Ovary (tissue), 9 donors: ENCODE results near the gene FBXO8. TPM values are rescaled to one million over a fixed set of nuclear protein-coding genes. Genes with fewer than 3 reads are reported as not detected.

ENCODE experiments used
- DNase-seq, 5 donors: peaks; one replicate each; pipeline ENCODE4 v3.0.0-alpha.2; 2019 to 2020
- H3K27ac ChIP-seq, 2 donors: fragments of 200-600 bp; one replicate each; pipeline versions ENCODE4 v1.5.1 to v1.8.0; 2019 to 2022
- H3K27me3 ChIP-seq: fragments of 200-600 bp; one replicate; pipeline ENCODE4 v1.8.0; 2022
- H3K36me3 ChIP-seq: fragments of 200-600 bp; sonication (generic); one replicate; pipeline ENCODE4 v1.5.1; 2019
- H3K4me1 ChIP-seq: one replicate; pipeline ENCODE4 v1.8.1; 2013; ENCODE audit warnings: mild to moderate bottlenecking, moderate library complexity; ENCODE audit not compliant: insufficient read depth
- H3K4me3 ChIP-seq: fragments of 200-600 bp; sonication (generic); one replicate; pipeline ENCODE4 v1.5.1; 2017
- H3K9me3 ChIP-seq, 2 donors: fragments of 200-600 bp in 1 of 2; sonication (generic) in 1 of 2; one replicate each; pipeline versions ENCODE4 v1.5.1 to v1.8.1; 2013 to 2019; ENCODE audit warnings: mild to moderate bottlenecking in 1 of 2, moderate library complexity in 1 of 2
- EP300 ChIP-seq: sonication (generic); formaldehyde crosslinking; IDR thresholded peaks from one replicate; pipeline ENCODE4 v1.6.1; 2017; ENCODE audit warnings: antibody characterized with exemption
- POLR2A ChIP-seq: fragments of 450-650 bp; IDR thresholded peaks from one replicate; pipeline ENCODE4 v1.6.1; 2017; ENCODE audit warnings: antibody characterized with exemption, mild to moderate bottlenecking, moderate library complexity
- WGBS, 3 donors: extraction: QIAGEN DNeasy Blood & Tissue Kit in 1 of 3; methylation state at CpG; one replicate each; pipeline versions ENCODE4 v1.1.5 to v1.1.7; 2013 to 2017; 5-methylcytosine and 5-hydroxymethylcytosine counted together
- intact Hi-C, 4 donors: fragments of 100-400 bp; cut with DNase I; formaldehyde crosslinking; loops; one replicate each; pipeline versions ENCODE4 v1.11.0 to v1.15.1; 2022 to 2023
- polyA plus RNA-seq, 2 donors: library from polyadenylated mRNA; stranded (reverse); fragments of 200-250 nt in 1 of 2; fragments of 350-450 nt in 1 of 2; fragmentation: Illumina TruSeq in 1 of 2; extraction: RNeasy Lipid Tissue Mini Kit (QIAGEN cat#74804) in 1 of 2; gene quantifications; one replicate each; pipeline ENCODE4 v1.2.3, GENCODE V29; 2013 to 2014
- total RNA-seq, 7 donors: library from RNA; depleted of rRNA in 2 of 7; stranded (reverse); fragments of >200 nt in 2 of 7; fragmentation: NEBNext Ultra II Directional in 3 of 7; extraction: Animal tissue kit (Norgen Biotek cat#: 25700) in 3 of 7; gene quantifications; one replicate each; pipeline versions ENCODE4 v1.1.0 to v1.2.4, GENCODE V29; 2016 to 2023
- TF ChIP-seq, protein P1 (sequence below), 3 donors: fragments of 450-650 bp in 2 of 3; fragments of 200-600 bp in 1 of 3; IDR thresholded peaks; one replicate each; pipeline versions ENCODE4 v1.5.1 to v1.8.0; 2016 to 2022; ENCODE audit warnings: antibody characterized with exemption in 3 of 3, mild to moderate bottlenecking in 1 of 3
- donor health status: DM: no; HTN: no; CAD: no; lungs with moderate emphysema.
- donor health status: DM: no; HTN: no; CAD: no.
- donor health status: Bipolar disorder and iron deficiency.
- donor health status: DM: yes; HTN: yes; CAD: no.
- donor health status: DM: no; HTN: no; CAD: no.
- donor health status: DM: yes; HTN: yes; CAD: no.

FBXO8 gene
- total and polyA plus RNA-seq, 9 donors = 19.0 to 41.1 (median 28.9) TPM

GRCh38 chr4:174277433-174277832 is 6.0 kb downstream of the FBXO8 start:
- Histone ChIP-seq H3K27me3 (no peaks in the 10 kb centered on the region), H3K9me3 (no peaks in the 10 kb centered on the region), H3K27ac (no peak overlapping the region), H3K36me3 (no peaks in the 10 kb centered on the region), H3K4me1 (no peaks in the 10 kb centered on the region), H3K4me3 (no peak overlapping the region)
- intact Hi-C loops = no loop called here
- TF ChIP-seq, protein P1, sequence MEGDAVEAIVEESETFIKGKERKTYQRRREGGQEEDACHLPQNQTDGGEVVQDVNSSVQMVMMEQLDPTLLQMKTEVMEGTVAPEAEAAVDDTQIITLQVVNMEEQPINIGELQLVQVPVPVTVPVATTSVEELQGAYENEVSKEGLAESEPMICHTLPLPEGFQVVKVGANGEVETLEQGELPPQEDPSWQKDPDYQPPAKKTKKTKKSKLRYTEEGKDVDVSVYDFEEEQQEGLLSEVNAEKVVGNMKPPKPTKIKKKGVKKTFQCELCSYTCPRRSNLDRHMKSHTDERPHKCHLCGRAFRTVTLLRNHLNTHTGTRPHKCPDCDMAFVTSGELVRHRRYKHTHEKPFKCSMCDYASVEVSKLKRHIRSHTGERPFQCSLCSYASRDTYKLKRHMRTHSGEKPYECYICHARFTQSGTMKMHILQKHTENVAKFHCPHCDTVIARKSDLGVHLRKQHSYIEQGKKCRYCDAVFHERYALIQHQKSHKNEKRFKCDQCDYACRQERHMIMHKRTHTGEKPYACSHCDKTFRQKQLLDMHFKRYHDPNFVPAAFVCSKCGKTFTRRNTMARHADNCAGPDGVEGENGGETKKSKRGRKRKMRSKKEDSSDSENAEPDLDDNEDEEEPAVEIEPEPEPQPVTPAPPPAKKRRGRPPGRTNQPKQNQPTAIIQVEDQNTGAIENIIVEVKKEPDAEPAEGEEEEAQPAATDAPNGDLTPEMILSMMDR (IDR thresholded peaks at IDR 0.05) = no peak
- no peak for DNase-seq
- WGBS, 3 donors = 70 to 88% (median 77%) methylated on average over 3 of the region's 3 CpGs

DNA sequence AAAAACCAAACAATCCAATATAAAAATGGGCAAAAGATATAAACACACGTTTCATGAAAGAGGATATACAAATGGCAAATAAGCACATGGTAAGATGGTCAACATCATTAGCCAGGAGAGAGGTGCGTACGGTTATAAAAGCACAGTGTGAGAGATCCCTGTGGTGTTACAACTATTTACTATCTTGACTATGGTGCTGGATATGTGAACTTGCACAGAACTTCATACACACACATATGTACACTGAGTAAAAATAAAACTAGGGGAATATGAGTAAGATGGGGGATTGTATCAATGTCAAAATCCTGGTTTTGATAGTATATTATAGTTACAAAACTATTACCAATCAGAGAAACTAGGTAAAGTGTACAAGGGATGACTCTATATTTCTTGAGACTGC is 8.4 kb downstream of the FBXO8 start:
- peaks cover 2% of the 10 kb centered on the region for H3K4me1 ChIP-seq

GRCh38 chr4:174274436-174274835 is 9.0 kb downstream of the FBXO8 start:
- 88 to 93% (median 91%) methylated on average over 3 of the region's 3 CpGs for WGBS, 3 donors
- intact Hi-C loops = no loop called here

More for the DNA sequence above, 8.4 kb downstream of the FBXO8 start:
- H3K4me3 ChIP-seq = no peak overlapping the region
- TF ChIP-seq, protein P1 (IDR thresholded peaks at IDR 0.05) = no peak
- TF ChIP-seq EP300 (no peak), POLR2A (no peak)
- no peaks in the 10 kb centered on the region for H3K27me3 ChIP-seq
- H3K9me3 ChIP-seq = no peaks in the 10 kb centered on the region
- intact Hi-C loops = no loop called here
- 88% methylated on average over 3 of the region's 3 CpGs for WGBS, 3 donors
- H3K36me3 ChIP-seq = no peaks in the 10 kb centered on the region
- H3K27ac ChIP-seq = no peak overlapping the region
- no peak for DNase-seq

DNA sequence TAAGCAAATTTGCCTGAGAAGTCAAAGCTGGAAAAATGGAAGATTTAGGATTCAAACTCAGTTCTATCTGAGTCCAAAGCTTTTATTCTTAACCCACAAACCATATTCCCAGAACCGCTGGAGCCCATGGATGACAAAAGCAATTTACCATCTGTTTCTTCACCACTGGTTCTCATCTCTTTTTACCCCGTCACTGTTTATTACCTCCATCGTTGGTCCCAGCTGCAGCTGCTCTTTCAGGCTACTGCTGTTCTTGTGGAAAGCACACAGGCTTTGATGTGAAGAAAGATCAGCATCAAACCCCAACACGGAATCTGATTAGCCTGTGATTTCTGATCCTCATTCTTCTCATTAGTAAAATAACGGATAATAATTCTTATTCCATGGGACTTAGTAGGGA is 9.5 kb downstream of the FBXO8 start:
- H3K9me3 ChIP-seq = no peaks in the 10 kb centered on the region
- 81 to 87% (median 86%) methylated on average over 5 of the region's 5 CpGs for WGBS, 3 donors
- TF ChIP-seq EP300 = no peak
- TF ChIP-seq, protein P1 (IDR thresholded peaks at IDR 0.05) = no peak
- TF ChIP-seq POLR2A = no peak
- H3K4me1 ChIP-seq = peaks cover 2% of the 10 kb centered on the region
- intact Hi-C loops = no loop called here
- H3K36me3 ChIP-seq = no peaks in the 10 kb centered on the region
- H3K4me3 ChIP-seq = no peak overlapping the region
- H3K27ac ChIP-seq = no peak overlapping the region
- H3K27me3 ChIP-seq = no peaks in the 10 kb centered on the region
- DNase-seq = no peak

More at GRCh38 chr4:174274436-174274835, 9.0 kb downstream of the FBXO8 start:
- H3K27me3 ChIP-seq = no peaks in the 10 kb centered on the region
- no peak for DNase-seq
- H3K36me3 ChIP-seq = no peaks in the 10 kb centered on the region
- TF ChIP-seq POLR2A (no peak), EP300 (no peak)
- TF ChIP-seq, protein P1 (IDR thresholded peaks at IDR 0.05) = no peak
- H3K4me3 ChIP-seq = no peak overlapping the region
- H3K4me1 ChIP-seq = peaks cover 2% of the 10 kb centered on the region
- no peak overlapping the region for H3K27ac ChIP-seq
- no peaks in the 10 kb centered on the region for H3K9me3 ChIP-seq

GRCh38 chr4:174266416-174266815 is 17.1 kb downstream of the FBXO8 start:
- TF ChIP-seq, protein P1 (IDR thresholded peaks at IDR 0.05) = no peak
- TF ChIP-seq EP300 (no peak), POLR2A (no peak)
- no peak overlapping the region for H3K27ac ChIP-seq
- H3K4me1 ChIP-seq = peaks cover 6% of the 10 kb centered on the region
- no peak for DNase-seq
- no peaks in the 10 kb centered on the region for H3K9me3 ChIP-seq
- H3K36me3 ChIP-seq = no peaks in the 10 kb centered on the region
- no peaks in the 10 kb centered on the region for H3K27me3 ChIP-seq
- H3K4me3 ChIP-seq = no peak overlapping the region
- WGBS, 3 donors = 44 to 71% (median 70%) methylated on average over 2 of the region's 2 CpGs
- intact Hi-C loops = no loop called here
